Sigmoid colon (tissue), 7 donors: Measurements from ENCODE around the gene TMOD3. TPM values are rescaled to one million over a fixed set of nuclear protein-coding genes. Genes with fewer than 3 reads are reported as not detected.

Experiments used
- DNase-seq: peaks from one replicate; pipeline ENCODE4 v3.0.0-alpha.2; 2019
- H3K27ac ChIP-seq, 4 donors: fragments of 200-600 bp; sonication (generic); one replicate each; pipeline ENCODE4 v1.5.1; 2016 to 2019; ENCODE audit warnings: mild to moderate bottlenecking in 1 of 4
- H3K27me3 ChIP-seq, 3 donors: fragments of 200-600 bp; sonication (generic); one replicate each; pipeline ENCODE4 v1.5.1; 2019; ENCODE audit warnings: mild to moderate bottlenecking in 1 of 3
- H3K36me3 ChIP-seq, 4 donors: fragments of 200-600 bp; sonication (generic); one replicate each; pipeline ENCODE4 v1.5.1; 2016 to 2019
- H3K4me1 ChIP-seq, 4 donors: fragments of 200-600 bp; sonication (generic); one replicate each; pipeline ENCODE4 v1.5.1; 2017 to 2019
- H3K4me3 ChIP-seq, 4 donors: fragments of 200-600 bp; sonication (generic); one replicate each; pipeline ENCODE4 v1.5.1; 2017 to 2019; ENCODE audit warnings: mild to moderate bottlenecking in 2 of 4, moderate library complexity in 1 of 4
- H3K9me3 ChIP-seq, 4 donors: fragments of 200-600 bp in 3 of 4; sonication (generic) in 3 of 4; one replicate each; pipeline versions ENCODE4 v1.5.1 to v1.6.1; 2013 to 2019
- EP300 ChIP-seq, 4 donors: sonication (generic); formaldehyde crosslinking; IDR thresholded peaks; one replicate each; pipeline ENCODE4 v1.6.1; 2017; ENCODE audit warnings: antibody characterized with exemption in 4 of 4
- POLR2A ChIP-seq, 2 donors: fragments of 450-650 bp; IDR thresholded peaks; one replicate each; pipeline ENCODE4 v1.6.1; 2016; ENCODE audit warnings: antibody characterized with exemption in 2 of 2, mild to moderate bottlenecking in 2 of 2, moderate library complexity in 2 of 2
- POLR2AphosphoS5 ChIP-seq, 4 donors: sonication (generic); formaldehyde crosslinking; IDR thresholded peaks; one replicate each; pipeline ENCODE4 v1.6.1; 2017; ENCODE audit warnings: antibody characterized with exemption in 4 of 4
- WGBS, 2 donors: extraction: QIAGEN DNeasy Blood & Tissue Kit; methylation state at CpG; one replicate each; pipeline ENCODE4 v1.1.7; 2013; 5-methylcytosine and 5-hydroxymethylcytosine counted together
- intact Hi-C: fragments of 100-400 bp; cut with DNase I; formaldehyde crosslinking; loops from one replicate; pipeline ENCODE4 v1.15.1; 2023
- polyA plus RNA-seq, 3 donors: library from polyadenylated mRNA; stranded (reverse); fragments of 200-250 nt; gene quantifications; one replicate each; pipeline ENCODE4 v1.2.3, GENCODE V29; 2013
- total RNA-seq, 4 donors: library from RNA; depleted of rRNA; stranded (reverse); fragments of >200 nt; gene quantifications; one replicate each; pipeline ENCODE4 v1.1.0, GENCODE V29; 2016
- TF ChIP-seq, protein P1 (sequence below), 4 experiments: fragments of 450-650 bp in 3 of 4; fragments of 200-600 bp in 1 of 4; IDR thresholded peaks; one replicate each; pipeline ENCODE4 v1.5.1; 2016 to 2019; ENCODE audit warnings: antibody characterized with exemption in 4 of 4, mild to moderate bottlenecking in 3 of 4, moderate library complexity in 2 of 4
- donor health status: healthy with polysubstance abuse.
- donor health status: Bipolar disorder and iron deficiency.
- donor health status: healthy.

Gene TMOD3
- total and polyA plus RNA-seq, 7 donors: 10.7 to 23.1 (median 15.3) TPM

DNA sequence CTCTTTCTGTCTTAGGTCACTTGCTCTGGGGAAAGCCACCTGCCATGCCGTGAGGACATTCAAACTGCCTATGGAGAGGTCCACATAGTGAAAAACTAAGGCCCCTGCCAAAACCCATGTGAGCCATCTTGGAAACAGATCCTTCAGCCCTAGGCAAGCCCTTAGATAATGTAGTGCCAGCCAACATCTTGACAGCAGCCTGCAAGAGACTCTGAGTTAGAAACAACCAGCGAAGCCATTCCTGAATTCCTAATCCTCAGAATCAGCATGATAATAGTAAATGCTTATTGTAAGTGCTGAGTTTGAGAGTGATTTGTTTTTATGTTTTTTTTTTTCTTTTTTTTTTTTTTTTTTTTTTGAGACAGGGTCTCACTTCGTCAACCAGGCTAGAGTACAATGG is 101.6 kb downstream of the TMOD3 start:
- TF ChIP-seq POLR2A (IDR thresholded peaks at IDR 0.05) (no peak), EP300 (IDR thresholded peaks at IDR 0.05) (no peak), POLR2AphosphoS5 (IDR thresholded peaks at IDR 0.05) (no peak)
- TF ChIP-seq, protein P1, sequence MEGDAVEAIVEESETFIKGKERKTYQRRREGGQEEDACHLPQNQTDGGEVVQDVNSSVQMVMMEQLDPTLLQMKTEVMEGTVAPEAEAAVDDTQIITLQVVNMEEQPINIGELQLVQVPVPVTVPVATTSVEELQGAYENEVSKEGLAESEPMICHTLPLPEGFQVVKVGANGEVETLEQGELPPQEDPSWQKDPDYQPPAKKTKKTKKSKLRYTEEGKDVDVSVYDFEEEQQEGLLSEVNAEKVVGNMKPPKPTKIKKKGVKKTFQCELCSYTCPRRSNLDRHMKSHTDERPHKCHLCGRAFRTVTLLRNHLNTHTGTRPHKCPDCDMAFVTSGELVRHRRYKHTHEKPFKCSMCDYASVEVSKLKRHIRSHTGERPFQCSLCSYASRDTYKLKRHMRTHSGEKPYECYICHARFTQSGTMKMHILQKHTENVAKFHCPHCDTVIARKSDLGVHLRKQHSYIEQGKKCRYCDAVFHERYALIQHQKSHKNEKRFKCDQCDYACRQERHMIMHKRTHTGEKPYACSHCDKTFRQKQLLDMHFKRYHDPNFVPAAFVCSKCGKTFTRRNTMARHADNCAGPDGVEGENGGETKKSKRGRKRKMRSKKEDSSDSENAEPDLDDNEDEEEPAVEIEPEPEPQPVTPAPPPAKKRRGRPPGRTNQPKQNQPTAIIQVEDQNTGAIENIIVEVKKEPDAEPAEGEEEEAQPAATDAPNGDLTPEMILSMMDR (IDR thresholded peaks at IDR 0.05): no peak
- no peak for DNase-seq
- Histone ChIP-seq H3K4me1 (no peaks in the 10 kb centered on the region), H3K27ac (no peak overlapping the region), H3K36me3 (peaks cover 0 to 12% (median 0%) of the 10 kb centered on the region in 4 donors), H3K4me3 (no peak overlapping the region), H3K9me3 (no peaks in the 10 kb centered on the region), H3K27me3 (no peaks in the 10 kb centered on the region)
- intact Hi-C loops: no loop called here
- whole genome bisulfite sequencing, 2 donors: 96 to 97% methylated on average over 3 of the region's 3 CpGs

DNA sequence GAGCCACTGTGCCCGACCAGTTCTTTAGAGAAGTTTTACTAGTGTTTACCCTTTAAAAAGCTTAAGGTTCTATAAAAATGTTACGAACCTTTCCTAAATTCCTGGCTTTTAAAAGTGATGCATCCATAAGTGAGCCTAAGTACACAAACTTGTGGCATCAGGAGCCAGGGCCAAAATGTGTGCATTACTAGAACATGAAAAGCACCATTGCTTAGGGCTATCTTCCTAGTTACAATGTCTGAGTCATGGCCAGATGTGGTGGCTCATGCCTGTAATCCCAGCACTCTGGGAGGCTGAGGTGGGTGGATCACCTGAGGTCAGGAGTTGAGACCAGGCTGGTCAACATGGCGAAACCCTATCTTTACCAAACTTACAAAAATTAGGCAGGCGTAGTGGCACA is 102.2 kb downstream of the TMOD3 start:
- peaks cover 0 to 17% (median 0%) of the 10 kb centered on the region in 4 donors for H3K36me3 ChIP-seq
- intact Hi-C loops: no loop called here

DNA sequence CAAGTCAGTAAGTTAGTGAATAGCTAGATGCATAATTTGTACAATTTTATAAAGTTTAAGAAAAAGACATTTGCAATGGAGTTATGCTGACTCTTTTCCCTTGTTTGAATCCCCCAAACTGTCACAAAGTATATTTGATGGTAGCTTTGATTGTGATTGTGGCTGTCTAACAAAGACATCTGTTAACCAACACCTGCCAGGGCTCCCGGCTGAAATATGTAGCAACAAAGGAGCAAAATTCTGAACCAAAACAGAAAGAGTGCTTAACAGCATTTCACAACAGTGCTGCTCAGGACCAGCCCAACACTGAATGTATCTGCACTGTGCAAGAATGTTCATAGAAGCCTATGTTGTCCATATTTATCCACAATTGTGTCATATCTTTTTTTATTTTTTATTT is 102.7 kb downstream of the TMOD3 start:
- DNase-seq: no peak
- Histone ChIP-seq H3K36me3 (peaks cover 0 to 20% (median 0%) of the 10 kb centered on the region in 4 donors), H3K27me3 (no peaks in the 10 kb centered on the region), H3K27ac (no peak overlapping the region), H3K4me1 (no peaks in the 10 kb centered on the region), H3K4me3 (no peak overlapping the region), H3K9me3 (no peaks in the 10 kb centered on the region)
- 61 to 70% methylated on average over 1 of the region's 1 CpG for WGBS, 2 donors
- TF ChIP-seq POLR2AphosphoS5 (IDR thresholded peaks at IDR 0.05) (no peak), EP300 (IDR thresholded peaks at IDR 0.05) (no peak), POLR2A (IDR thresholded peaks at IDR 0.05) (no peak)
- TF ChIP-seq, protein P1 (IDR thresholded peaks at IDR 0.05): no peak
- intact Hi-C loops: no loop called here

More for the DNA sequence above, 102.2 kb downstream of the TMOD3 start:
- no peak for TF ChIP-seq POLR2A (IDR thresholded peaks at IDR 0.05)
- TF ChIP-seq POLR2AphosphoS5 (IDR thresholded peaks at IDR 0.05): no peak
- TF ChIP-seq, protein P1 (IDR thresholded peaks at IDR 0.05): no peak
- TF ChIP-seq EP300 (IDR thresholded peaks at IDR 0.05): no peak
- Histone ChIP-seq H3K9me3 (no peaks in the 10 kb centered on the region), H3K4me1 (no peaks in the 10 kb centered on the region), H3K27ac (no peak overlapping the region), H3K4me3 (no peak overlapping the region), H3K27me3 (no peaks in the 10 kb centered on the region)
- DNase-seq: no peak
- WGBS, 2 donors: 90 to 94% methylated on average over 4 of the region's 4 CpGs

DNA sequence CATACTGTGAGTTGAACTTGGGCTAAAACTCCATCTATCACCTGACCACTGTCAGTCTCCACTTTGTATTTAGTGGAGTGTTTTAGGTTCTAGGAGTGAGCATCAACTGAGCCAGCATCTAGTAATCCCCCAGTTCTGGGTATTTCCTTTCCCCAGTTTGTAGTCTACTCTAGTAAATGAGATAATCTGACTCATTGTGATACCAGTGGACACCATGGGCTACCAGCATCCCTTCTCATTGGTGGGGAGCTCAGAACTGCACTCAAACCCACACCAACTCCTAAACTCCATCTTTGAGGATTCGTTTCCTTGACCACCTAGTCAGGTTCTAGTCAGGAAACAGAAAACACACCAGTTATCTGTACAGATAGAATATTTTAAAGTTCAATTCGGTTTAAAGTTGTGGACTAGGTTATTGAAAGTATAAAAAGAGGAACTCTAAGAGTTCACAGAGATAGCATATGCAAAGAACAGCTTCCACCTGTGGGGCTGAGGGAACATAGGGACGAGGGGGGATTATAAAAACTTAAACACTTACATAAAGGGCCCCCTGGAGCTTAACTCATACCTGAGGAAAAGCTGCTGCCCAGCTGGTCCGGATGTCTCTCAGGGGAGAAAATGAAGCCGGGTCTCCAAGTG is 106.1 kb downstream of the TMOD3 start:
- Histone ChIP-seq H3K27me3 (no peaks in the 10 kb centered on the region), H3K27ac (no peak overlapping the region), H3K4me3 (no peak overlapping the region), H3K9me3 (no peaks in the 10 kb centered on the region), H3K36me3 (peaks cover 0 to 23% (median 3%) of the 10 kb centered on the region in 4 donors), H3K4me1 (no peaks in the 10 kb centered on the region)
- TF ChIP-seq POLR2AphosphoS5 (IDR thresholded peaks at IDR 0.05) (no peak), EP300 (IDR thresholded peaks at IDR 0.05) (no peak), POLR2A (IDR thresholded peaks at IDR 0.05) (no peak)
- TF ChIP-seq, protein P1 (IDR thresholded peaks at IDR 0.05): no peak
- WGBS, 2 donors: 73 to 88% methylated on average over 5 of the region's 5 CpGs
- DNase-seq: no peak
- intact Hi-C loops: no loop called here

DNA sequence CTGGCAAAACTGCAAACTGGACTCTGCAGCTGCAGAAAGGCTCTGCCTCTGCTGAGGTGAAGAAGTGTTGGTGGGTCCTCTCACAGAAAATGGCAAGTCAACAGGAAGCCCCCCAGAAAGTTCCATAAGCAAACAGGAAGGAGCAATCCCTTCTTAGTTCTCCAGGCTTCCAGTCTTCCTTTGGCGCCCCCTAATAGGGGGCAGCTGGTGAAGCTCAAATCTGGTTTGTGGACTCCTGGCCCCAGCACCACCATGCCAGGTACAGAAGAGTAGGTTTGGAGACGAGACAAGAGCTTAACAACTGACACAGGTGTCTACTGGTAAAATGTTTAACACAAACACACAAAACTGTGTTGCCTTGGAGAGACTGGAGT is 106.6 kb downstream of the TMOD3 start:
- no peaks in the 10 kb centered on the region for H3K27me3 ChIP-seq
- no peak for DNase-seq
- H3K9me3 ChIP-seq: no peaks in the 10 kb centered on the region
- no peak overlapping the region for H3K27ac ChIP-seq
- H3K36me3 ChIP-seq: peaks cover 0 to 21% (median 4%) of the 10 kb centered on the region in 4 donors
- WGBS, 2 donors: 85 to 88% methylated on average over 2 of the region's 2 CpGs
- no peak overlapping the region for H3K4me3 ChIP-seq
- no peaks in the 10 kb centered on the region for H3K4me1 ChIP-seq
- intact Hi-C loops: no loop called here
- TF ChIP-seq POLR2AphosphoS5 (IDR thresholded peaks at IDR 0.05): no peak
- TF ChIP-seq POLR2A (IDR thresholded peaks at IDR 0.05): no peak
- TF ChIP-seq, protein P1 (IDR thresholded peaks at IDR 0.05): no peak
- no peak for TF ChIP-seq EP300 (IDR thresholded peaks at IDR 0.05)
